Measurements from ENCODE around the gene GREM2.

The GREM2 gene

DNA sequence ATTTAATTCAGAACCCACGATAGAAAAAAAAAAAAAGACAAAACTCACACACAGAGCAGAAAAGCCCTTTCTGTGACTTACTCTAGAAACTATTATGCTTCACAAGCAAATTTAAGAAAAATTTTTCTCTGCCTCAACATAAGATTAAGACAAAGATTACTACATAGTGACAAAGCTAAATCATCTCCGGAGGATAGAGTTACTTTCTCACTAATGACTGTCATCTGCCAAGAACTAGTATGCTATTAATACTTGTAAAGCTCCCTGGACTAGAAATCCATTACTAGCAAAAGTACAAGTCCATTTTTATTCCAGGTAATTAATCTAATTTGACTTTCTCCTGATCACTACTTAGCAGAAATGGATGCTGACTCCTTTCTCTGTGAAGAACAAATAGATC is 25.9 kb downstream of the GREM2 start:
- no peaks in the 10 kb centered on the region for H3K27me3 ChIP-seq (ENCODE audit: insufficient read depth, poor library complexity, severe bottlenecking)
- H3K27ac ChIP-seq (replicated peaks) = no peak overlapping the region
- DNase-seq (ENCODE audit: low read depth in 1 of 2, low spot score in 1 of 2) = no peak
- TF ChIP-seq, protein P1, sequence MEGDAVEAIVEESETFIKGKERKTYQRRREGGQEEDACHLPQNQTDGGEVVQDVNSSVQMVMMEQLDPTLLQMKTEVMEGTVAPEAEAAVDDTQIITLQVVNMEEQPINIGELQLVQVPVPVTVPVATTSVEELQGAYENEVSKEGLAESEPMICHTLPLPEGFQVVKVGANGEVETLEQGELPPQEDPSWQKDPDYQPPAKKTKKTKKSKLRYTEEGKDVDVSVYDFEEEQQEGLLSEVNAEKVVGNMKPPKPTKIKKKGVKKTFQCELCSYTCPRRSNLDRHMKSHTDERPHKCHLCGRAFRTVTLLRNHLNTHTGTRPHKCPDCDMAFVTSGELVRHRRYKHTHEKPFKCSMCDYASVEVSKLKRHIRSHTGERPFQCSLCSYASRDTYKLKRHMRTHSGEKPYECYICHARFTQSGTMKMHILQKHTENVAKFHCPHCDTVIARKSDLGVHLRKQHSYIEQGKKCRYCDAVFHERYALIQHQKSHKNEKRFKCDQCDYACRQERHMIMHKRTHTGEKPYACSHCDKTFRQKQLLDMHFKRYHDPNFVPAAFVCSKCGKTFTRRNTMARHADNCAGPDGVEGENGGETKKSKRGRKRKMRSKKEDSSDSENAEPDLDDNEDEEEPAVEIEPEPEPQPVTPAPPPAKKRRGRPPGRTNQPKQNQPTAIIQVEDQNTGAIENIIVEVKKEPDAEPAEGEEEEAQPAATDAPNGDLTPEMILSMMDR (IDR thresholded peaks at IDR 0.05; ENCODE audit: insufficient read depth, low read length) = no peak
- TF ChIP-seq POLR2AphosphoS5 (IDR thresholded peaks at IDR 0.05; ENCODE audit: low read depth) (no peak), GABPA (IDR thresholded peaks at IDR 0.05; ENCODE audit: low read depth) (no peak), SPI1 (IDR thresholded peaks at IDR 0.05; ENCODE audit: borderline replicate concordance, low read depth) (no peak)
- H3K4me3 ChIP-seq (replicated peaks; ENCODE audit: insufficient read depth, low read length) = no peak overlapping the region

DNA sequence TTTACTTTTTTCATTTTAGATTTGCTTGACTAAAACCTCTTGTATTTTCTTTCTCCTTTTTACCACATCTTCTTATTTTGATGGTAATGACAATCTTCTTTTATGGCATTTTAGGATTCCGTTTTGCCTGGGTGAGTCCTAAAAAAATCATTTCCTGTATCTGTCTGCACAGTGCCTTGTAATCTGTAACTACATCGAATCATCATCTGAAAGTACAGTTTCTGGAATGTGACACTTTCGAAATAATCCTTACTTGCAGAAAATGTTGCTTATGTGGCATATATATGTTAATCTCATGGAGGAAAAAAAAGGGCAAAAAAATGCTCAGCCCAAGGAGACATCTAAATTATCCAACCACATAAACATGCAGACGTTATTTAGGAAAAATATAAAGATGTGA is 29.0 kb downstream of the GREM2 start:
- no peak for DNase-seq (ENCODE audit: low read depth in 1 of 2, low spot score in 1 of 2)
- Histone ChIP-seq H3K27me3 (ENCODE audit: insufficient read depth, poor library complexity, severe bottlenecking) (no peaks in the 10 kb centered on the region), H3K27ac (replicated peaks) (no peak overlapping the region), H3K4me3 (replicated peaks; ENCODE audit: insufficient read depth, low read length) (no peak overlapping the region)
- TF ChIP-seq, protein P1 (IDR thresholded peaks at IDR 0.05; ENCODE audit: insufficient read depth, low read length) = no peak
- TF ChIP-seq GABPA (IDR thresholded peaks at IDR 0.05; ENCODE audit: low read depth) = no peak
- TF ChIP-seq, protein P2, sequence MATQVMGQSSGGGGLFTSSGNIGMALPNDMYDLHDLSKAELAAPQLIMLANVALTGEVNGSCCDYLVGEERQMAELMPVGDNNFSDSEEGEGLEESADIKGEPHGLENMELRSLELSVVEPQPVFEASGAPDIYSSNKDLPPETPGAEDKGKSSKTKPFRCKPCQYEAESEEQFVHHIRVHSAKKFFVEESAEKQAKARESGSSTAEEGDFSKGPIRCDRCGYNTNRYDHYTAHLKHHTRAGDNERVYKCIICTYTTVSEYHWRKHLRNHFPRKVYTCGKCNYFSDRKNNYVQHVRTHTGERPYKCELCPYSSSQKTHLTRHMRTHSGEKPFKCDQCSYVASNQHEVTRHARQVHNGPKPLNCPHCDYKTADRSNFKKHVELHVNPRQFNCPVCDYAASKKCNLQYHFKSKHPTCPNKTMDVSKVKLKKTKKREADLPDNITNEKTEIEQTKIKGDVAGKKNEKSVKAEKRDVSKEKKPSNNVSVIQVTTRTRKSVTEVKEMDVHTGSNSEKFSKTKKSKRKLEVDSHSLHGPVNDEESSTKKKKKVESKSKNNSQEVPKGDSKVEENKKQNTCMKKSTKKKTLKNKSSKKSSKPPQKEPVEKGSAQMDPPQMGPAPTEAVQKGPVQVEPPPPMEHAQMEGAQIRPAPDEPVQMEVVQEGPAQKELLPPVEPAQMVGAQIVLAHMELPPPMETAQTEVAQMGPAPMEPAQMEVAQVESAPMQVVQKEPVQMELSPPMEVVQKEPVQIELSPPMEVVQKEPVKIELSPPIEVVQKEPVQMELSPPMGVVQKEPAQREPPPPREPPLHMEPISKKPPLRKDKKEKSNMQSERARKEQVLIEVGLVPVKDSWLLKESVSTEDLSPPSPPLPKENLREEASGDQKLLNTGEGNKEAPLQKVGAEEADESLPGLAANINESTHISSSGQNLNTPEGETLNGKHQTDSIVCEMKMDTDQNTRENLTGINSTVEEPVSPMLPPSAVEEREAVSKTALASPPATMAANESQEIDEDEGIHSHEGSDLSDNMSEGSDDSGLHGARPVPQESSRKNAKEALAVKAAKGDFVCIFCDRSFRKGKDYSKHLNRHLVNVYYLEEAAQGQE (IDR thresholded peaks at IDR 0.05; ENCODE audit: insufficient replicate concordance, low read depth) = no peak
- TF ChIP-seq SPI1 (IDR thresholded peaks at IDR 0.05; ENCODE audit: borderline replicate concordance, low read depth) = no peak
- no peak for TF ChIP-seq POLR2AphosphoS5 (IDR thresholded peaks at IDR 0.05; ENCODE audit: low read depth)

DNA sequence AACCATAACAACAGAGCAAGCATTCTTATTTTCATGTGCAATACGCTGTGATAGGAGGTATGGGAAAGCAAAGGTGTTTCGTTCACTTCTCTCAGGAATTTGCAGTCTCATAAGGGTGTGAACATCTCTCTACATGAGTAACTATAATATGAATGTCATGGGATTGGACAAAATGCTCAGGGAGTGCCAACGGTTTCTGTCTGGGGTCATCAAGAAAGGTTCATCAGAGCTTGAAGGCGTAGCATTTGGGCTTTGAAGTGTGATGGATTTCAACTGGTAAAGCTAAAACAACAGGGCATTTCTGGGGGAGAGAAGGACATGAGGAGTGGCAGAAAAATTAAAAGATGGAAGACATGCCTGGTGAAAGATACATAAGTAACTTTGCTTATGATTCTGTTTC is 32.4 kb downstream of the GREM2 start:
- no peak for DNase-seq (ENCODE audit: low read depth in 1 of 2, low spot score in 1 of 2)
- TF ChIP-seq, protein P1 (IDR thresholded peaks at IDR 0.05; ENCODE audit: insufficient read depth, low read length) = no peak
- TF ChIP-seq, protein P2 (IDR thresholded peaks at IDR 0.05; ENCODE audit: insufficient replicate concordance, low read depth) = no peak
- TF ChIP-seq GABPA (IDR thresholded peaks at IDR 0.05; ENCODE audit: low read depth) = no peak
- no peak for TF ChIP-seq POLR2AphosphoS5 (IDR thresholded peaks at IDR 0.05; ENCODE audit: low read depth)
- no peak for TF ChIP-seq SPI1 (IDR thresholded peaks at IDR 0.05; ENCODE audit: borderline replicate concordance, low read depth)
- Histone ChIP-seq H3K4me3 (replicated peaks; ENCODE audit: insufficient read depth, low read length) (no peak overlapping the region), H3K27ac (replicated peaks) (no peak overlapping the region), H3K27me3 (ENCODE audit: insufficient read depth, poor library complexity, severe bottlenecking) (no peaks in the 10 kb centered on the region)

DNA sequence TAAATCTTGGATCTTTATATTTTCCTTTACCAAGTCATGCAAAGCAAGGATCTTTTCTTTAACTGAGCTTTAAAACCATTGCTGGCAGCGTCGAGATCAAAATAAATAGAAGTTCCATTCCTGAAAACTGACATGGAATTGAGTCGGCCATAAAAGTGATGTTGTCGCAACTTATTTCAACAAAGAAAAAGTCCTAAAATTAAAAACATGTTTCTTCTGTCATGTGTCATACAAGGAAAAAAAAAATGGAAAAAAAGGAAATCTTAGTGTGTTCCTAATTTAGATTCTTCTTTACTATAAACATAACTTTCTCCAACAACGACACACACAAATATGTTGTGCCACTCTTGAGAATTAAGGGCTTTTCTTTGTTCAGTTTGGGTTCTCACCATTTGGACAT is 34.9 kb downstream of the GREM2 start:
- Histone ChIP-seq H3K4me3 (replicated peaks; ENCODE audit: insufficient read depth, low read length) (no peak overlapping the region), H3K27me3 (ENCODE audit: insufficient read depth, poor library complexity, severe bottlenecking) (no peaks in the 10 kb centered on the region), H3K27ac (replicated peaks) (no peak overlapping the region)
- DNase-seq (ENCODE audit: low read depth in 1 of 2, low spot score in 1 of 2) = no peak
- TF ChIP-seq SPI1 (IDR thresholded peaks at IDR 0.05; ENCODE audit: borderline replicate concordance, low read depth) (no peak), POLR2AphosphoS5 (IDR thresholded peaks at IDR 0.05; ENCODE audit: low read depth) (no peak), GABPA (IDR thresholded peaks at IDR 0.05; ENCODE audit: low read depth) (no peak)
- TF ChIP-seq, protein P1 (IDR thresholded peaks at IDR 0.05; ENCODE audit: insufficient read depth, low read length) = no peak
- TF ChIP-seq, protein P2 (IDR thresholded peaks at IDR 0.05; ENCODE audit: insufficient replicate concordance, low read depth) = no peak

Data from HL-60 (cell line).